ENCODE data around the gene ELFN2. TPM values are rescaled to one million over a fixed set of nuclear protein-coding genes. Genes with fewer than 3 reads are reported as not detected.

The ELFN2 gene
- total RNA-seq, 1 donor from 2014 or later: 0.97 TPM

DNA sequence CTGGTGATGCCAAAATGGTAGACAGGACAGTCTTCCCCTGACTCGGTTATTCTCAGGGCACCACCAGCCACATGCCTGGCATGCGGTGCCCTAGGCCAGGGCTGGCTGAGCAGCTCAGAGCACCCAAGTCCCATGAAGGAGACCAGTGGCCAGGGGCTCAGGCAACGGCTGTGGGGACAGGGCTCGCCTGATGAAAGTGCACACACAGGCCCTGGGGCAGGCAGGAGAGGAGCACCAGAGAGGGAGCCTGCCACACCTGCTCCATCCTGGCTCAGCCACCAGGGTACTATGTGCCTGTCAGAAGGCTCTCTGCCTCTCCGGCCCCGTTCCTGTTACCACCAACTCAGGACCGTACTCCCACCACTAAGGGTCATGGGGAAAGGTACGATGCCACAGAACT lies 12.1 kb downstream of the ELFN2 start:
- no peaks in the 10 kb centered on the region for H3K9me3 Mint-ChIP-seq (ENCODE audit: unreplicated experiment)
- H3K27me3 Mint-ChIP-seq (ENCODE audit: unreplicated experiment): peaks cover 14% of the 10 kb centered on the region
- H3K4me1 Mint-ChIP-seq (ENCODE audit: unreplicated experiment): peaks cover 2% of the 10 kb centered on the region
- DNase-seq (ENCODE audit: extremely low spot score, unreplicated experiment): no peak
- H3K27ac Mint-ChIP-seq (ENCODE audit: unreplicated experiment): no peak overlapping the region
- no peak overlapping the region for H3K4me3 Mint-ChIP-seq (ENCODE audit: unreplicated experiment)
- TF ChIP-seq, protein P1, sequence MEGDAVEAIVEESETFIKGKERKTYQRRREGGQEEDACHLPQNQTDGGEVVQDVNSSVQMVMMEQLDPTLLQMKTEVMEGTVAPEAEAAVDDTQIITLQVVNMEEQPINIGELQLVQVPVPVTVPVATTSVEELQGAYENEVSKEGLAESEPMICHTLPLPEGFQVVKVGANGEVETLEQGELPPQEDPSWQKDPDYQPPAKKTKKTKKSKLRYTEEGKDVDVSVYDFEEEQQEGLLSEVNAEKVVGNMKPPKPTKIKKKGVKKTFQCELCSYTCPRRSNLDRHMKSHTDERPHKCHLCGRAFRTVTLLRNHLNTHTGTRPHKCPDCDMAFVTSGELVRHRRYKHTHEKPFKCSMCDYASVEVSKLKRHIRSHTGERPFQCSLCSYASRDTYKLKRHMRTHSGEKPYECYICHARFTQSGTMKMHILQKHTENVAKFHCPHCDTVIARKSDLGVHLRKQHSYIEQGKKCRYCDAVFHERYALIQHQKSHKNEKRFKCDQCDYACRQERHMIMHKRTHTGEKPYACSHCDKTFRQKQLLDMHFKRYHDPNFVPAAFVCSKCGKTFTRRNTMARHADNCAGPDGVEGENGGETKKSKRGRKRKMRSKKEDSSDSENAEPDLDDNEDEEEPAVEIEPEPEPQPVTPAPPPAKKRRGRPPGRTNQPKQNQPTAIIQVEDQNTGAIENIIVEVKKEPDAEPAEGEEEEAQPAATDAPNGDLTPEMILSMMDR (IDR thresholded peaks at IDR 0.05): no peak
- no peaks in the 10 kb centered on the region for H3K36me3 Mint-ChIP-seq (ENCODE audit: unreplicated experiment)

DNA sequence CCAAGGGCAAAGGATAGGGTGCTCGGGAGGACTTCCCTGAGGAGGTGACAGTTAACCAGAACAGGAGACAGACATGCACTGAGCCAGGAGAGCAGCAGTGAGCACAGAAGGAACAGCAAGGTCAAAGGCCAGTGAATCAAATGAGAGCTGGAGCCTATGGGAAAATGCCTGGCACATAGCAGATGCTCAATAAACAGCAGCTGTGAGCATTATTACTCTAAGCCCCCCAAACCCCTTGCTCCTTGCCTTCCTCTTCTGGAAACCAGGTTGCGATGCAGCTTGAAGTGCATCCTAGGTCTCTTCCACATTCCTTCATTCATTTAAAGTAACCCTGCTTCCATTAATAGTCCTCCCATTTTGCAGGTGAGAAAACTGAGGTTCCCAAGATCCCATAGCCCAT lies 13.0 kb downstream of the ELFN2 start:
- TF ChIP-seq, protein P1 (IDR thresholded peaks at IDR 0.05): no peak
- DNase-seq (ENCODE audit: extremely low spot score, unreplicated experiment): no peak
- no peaks in the 10 kb centered on the region for H3K9me3 Mint-ChIP-seq (ENCODE audit: unreplicated experiment)
- no peaks in the 10 kb centered on the region for H3K36me3 Mint-ChIP-seq (ENCODE audit: unreplicated experiment)
- no peaks in the 10 kb centered on the region for H3K4me1 Mint-ChIP-seq (ENCODE audit: unreplicated experiment)
- no peak overlapping the region for H3K27ac Mint-ChIP-seq (ENCODE audit: unreplicated experiment)
- H3K4me3 Mint-ChIP-seq (ENCODE audit: unreplicated experiment): no peak overlapping the region
- peaks cover 9% of the 10 kb centered on the region for H3K27me3 Mint-ChIP-seq (ENCODE audit: unreplicated experiment)

DNA sequence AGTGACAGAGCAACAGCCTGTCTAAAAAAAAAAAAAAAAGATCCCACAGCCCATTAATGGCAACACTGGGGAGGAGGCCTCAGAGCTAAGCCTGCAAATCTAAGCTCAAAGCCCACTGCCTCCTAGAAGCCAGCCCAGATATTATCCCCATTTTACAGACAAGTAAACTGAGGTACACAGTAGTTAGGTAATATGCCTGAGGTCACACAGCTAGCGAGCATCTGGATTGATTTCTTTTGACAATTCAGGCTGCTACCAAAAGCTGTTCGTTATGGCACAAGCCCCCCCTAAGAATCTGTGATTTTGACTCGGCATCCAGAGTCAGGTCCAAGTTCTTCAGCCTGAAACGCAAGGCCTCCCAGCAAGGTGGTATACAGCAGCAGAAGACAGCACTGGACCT lies 13.7 kb downstream of the ELFN2 start:
- TF ChIP-seq, protein P1 (IDR thresholded peaks at IDR 0.05): no peak
- no peak for DNase-seq (ENCODE audit: extremely low spot score, unreplicated experiment)
- no peaks in the 10 kb centered on the region for H3K36me3 Mint-ChIP-seq (ENCODE audit: unreplicated experiment)
- H3K27ac Mint-ChIP-seq (ENCODE audit: unreplicated experiment): no peak overlapping the region
- peaks cover 1% of the 10 kb centered on the region for H3K27me3 Mint-ChIP-seq (ENCODE audit: unreplicated experiment)
- H3K9me3 Mint-ChIP-seq (ENCODE audit: unreplicated experiment): no peaks in the 10 kb centered on the region
- no peak overlapping the region for H3K4me3 Mint-ChIP-seq (ENCODE audit: unreplicated experiment)
- H3K4me1 Mint-ChIP-seq (ENCODE audit: unreplicated experiment): no peaks in the 10 kb centered on the region

DNA sequence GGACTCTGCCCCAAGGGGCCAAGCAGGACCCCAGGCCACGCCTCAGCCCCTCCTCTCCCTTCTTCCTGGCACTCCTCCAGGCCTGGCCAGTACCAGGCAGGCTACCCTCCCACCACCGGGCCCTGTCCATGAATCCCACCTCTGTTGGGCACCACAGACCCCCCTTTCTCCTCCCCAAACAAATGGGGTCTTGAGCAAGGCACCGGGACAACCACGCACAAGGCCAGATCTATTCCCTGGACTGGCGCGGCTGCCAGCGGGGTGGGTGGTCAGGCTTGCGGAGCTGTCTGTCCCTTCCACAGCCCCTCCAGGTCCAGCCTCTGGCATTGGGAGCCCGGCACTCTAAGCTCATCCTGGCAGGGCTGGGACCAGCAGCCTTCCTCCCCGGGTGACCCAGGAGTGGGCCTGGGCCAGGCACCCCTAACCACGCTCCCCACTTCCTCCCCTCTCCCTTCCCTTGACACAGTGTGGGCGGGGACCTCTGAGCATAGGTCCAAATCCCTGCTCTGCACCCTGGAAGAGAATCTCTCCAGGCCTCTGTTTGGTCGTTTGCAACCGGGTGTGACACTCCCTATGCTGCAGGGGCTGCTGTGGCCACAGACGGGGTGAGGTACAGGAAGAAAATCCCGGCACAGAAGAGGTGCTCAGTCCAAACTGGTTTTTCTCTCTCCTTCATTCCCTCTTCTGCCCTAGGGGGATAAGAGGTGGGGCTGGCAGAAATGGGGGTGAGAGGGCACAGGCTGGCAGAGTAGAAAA lies 14.6 kb downstream of the ELFN2 start:
- Mint-ChIP-seq H3K27ac (ENCODE audit: unreplicated experiment) (no peak overlapping the region), H3K36me3 (ENCODE audit: unreplicated experiment) (no peaks in the 10 kb centered on the region), H3K9me3 (ENCODE audit: unreplicated experiment) (no peaks in the 10 kb centered on the region), H3K4me1 (ENCODE audit: unreplicated experiment) (no peaks in the 10 kb centered on the region), H3K4me3 (ENCODE audit: unreplicated experiment) (no peak overlapping the region), H3K27me3 (ENCODE audit: unreplicated experiment) (no peaks in the 10 kb centered on the region)
- TF ChIP-seq, protein P1 (IDR thresholded peaks at IDR 0.05): no peak
- DNase-seq (ENCODE audit: extremely low spot score, unreplicated experiment): no peak

DNA sequence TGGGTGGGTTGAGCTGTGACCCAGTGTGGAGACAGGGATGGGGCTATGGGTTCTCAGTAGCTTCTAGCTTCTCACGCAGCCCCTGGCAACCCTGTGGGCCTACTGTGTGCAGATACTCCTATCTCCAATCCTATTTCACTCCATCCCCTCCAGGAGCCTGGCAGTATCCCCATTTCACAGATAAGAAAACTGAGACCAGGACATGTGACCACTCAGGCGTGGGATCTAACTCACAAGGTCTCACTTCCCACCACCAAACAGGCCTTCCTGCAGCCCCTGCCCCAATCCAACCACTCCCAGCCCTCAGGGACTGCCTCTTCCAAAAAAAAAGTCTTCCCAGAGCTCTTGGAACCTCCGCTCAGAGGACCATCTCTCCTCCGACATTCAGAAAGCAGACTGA lies 15.6 kb downstream of the ELFN2 start:
- H3K27me3 Mint-ChIP-seq (ENCODE audit: unreplicated experiment): no peaks in the 10 kb centered on the region

More for the DNA sequence above, 15.6 kb downstream of the ELFN2 start:
- TF ChIP-seq, protein P1 (IDR thresholded peaks at IDR 0.05): no peak
- Mint-ChIP-seq H3K4me3 (ENCODE audit: unreplicated experiment) (no peak overlapping the region), H3K27ac (ENCODE audit: unreplicated experiment) (no peak overlapping the region), H3K4me1 (ENCODE audit: unreplicated experiment) (no peaks in the 10 kb centered on the region), H3K9me3 (ENCODE audit: unreplicated experiment) (no peaks in the 10 kb centered on the region), H3K36me3 (ENCODE audit: unreplicated experiment) (no peaks in the 10 kb centered on the region)
- no peak for DNase-seq (ENCODE audit: extremely low spot score, unreplicated experiment)

All from osteocyte (in vitro differentiated cells).